GM21786 (cell line): Measurements from ENCODE around the gene LDB2.

Experiments used
- ATAC-seq: cut with Tn5 transposase; IDR thresholded peaks from one replicate; pipeline ENCODE4 v1.9.1; 2021; ENCODE audit not compliant: unreplicated experiment

LDB2 gene

DNA sequence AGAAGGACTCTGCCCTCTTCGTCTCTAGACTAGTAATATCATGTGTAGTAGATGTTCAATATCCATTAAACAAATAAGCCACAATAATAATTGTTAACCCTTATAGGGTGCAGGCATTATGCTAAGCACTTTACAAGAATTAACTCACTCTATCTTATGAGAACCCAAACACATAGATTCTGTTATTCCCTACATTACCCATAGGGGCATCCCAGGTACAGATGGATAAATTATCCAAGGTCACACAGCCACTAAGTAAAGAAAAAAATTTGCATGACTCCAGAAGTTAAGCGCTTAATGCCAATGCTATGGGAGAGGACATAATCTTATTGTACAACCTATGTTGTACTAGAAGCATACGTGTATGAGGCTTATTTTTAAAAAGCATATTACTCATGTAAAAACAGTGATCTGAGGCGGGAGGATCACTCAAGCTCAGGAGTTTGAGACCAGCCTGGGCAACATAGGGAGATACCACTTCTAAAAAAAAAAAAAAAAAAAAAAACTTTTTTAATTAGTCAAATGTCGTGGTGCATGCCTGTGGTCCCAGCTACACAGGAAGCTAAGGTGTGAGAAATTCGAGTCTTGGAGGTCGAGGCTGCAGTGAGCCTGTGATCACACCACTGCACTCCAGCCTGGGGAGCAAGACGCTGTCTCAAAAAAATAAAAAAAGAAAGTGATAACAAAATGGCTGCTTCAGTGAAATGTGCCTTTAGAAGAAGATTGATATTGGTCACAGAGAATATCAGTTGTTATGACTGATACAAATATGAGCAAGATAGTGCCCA is 13.6 kb downstream of the LDB2 start:
- no peak for ATAC-seq

- no peak for ATAC-seq
Measured at GRCh38 chr4:16883806-16884205, 14.6 kb downstream of the LDB2 start.

DNA sequence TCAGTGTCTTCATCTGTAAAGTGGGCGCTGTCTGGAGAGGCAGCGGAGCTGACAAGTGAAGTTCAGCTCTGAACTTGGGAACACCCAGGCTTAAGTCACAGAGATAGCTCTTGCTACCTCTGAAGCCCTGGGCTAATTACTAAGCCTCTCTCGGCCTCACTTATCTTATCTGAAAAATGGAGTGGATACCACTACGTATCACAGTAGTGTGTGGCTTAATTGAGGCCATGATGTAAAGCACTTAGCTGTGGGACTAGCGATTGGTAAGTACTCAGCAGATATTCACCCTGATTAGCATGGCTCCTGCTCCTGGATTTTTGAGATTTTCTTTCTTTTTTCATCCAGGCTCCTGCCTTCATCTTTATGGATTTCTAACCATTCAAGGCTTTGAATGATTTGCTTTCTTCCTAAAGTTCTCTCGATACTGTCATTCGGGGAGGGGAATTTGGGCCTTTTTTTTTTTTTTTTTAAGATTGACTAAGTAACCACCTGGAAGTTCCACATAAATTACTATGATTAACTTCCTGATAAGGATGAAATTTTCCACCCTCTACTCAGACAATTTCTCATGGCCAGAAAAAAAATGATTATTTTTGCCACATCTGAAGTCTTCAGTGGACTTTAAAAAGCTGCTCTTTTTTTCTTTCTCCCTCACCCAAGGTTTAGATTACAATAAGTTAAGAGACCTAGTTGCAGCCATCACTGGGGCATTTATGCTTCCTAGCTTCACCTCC is 17.1 kb downstream of the LDB2 start:
- no peak for ATAC-seq

DNA sequence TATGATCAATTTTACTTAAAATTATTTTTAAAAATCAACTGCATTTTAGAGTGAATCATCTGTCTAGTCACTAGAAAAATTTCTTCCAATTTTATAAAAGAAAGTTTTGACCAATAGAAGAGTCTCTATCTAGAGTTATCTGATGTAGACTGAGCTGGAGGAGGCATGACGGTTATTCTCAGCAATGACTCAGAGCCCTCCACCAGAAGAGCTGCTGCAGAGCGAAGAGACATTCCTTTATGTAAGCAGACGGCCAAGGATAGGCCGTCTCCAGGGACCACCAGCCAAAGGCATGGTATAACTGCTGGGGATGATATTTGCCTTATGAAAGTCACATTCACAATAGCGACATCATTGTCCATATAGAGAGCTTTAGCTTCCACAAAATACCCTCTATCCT is 23.0 kb downstream of the LDB2 start:
- no peak for ATAC-seq

GRCh38 chr4:16869594-16870245 is 28.7 kb downstream of the LDB2 start:
- ATAC-seq, result no peak

DNA sequence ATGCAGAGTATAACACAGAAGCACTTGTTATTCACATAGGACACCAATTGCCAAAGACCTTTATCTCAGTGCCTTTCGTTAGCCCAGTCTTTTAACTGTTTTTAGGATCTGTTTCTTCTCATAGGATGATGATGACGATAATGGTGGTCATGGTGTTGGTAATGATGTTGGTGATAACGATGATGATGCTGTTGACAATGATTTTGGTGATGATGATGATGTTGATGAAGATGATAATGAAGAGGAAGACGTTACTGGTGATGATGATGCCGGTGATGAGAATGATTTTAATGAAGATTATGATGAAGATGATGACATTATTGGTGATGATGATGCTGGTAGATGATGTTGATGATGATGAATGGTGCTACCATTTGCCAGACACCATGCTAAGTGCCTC is 29.8 kb downstream of the LDB2 start:
- ATAC-seq, result no peak

DNA sequence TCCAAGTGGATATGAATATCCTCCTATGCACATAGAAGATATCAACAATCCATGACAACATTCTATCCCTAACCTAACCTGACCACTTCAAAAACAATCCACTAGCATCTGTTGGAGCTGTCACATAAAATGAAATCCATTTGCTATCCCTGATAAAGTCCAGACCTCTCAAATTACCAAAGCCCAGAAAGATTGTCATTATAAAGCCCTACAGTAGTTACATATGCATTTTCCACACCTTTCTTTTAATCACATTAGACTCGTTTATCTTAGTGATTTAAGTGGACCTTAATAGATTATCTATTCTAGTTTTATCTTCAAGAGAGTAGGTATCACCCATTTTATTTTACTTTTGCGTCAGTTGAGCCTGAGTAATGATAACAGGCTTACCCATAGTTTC is 30.6 kb downstream of the LDB2 start:
- ATAC-seq, result no peak

GRCh38 chr4:16866974-16867373 is 31.5 kb downstream of the LDB2 start:
- no peak for ATAC-seq

DNA sequence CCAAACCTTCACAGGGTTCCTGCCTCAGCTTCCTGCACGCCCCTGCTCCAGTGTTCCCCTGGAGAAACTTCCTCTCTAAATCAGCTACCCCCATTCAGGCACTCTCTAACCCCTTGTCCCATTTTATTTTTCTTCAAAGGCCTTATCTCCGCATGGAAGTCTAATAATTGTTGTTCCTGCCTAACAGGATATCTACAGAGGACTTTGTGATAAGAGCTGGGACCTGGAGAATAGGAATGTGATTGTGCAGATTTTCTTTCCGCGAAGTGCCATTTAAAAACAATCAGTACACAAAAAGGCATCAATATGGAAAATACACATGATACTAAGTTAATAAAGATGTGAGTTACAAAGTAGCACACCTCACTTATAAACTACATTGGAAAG is 32.6 kb downstream of the LDB2 start:
- no peak for ATAC-seq

DNA sequence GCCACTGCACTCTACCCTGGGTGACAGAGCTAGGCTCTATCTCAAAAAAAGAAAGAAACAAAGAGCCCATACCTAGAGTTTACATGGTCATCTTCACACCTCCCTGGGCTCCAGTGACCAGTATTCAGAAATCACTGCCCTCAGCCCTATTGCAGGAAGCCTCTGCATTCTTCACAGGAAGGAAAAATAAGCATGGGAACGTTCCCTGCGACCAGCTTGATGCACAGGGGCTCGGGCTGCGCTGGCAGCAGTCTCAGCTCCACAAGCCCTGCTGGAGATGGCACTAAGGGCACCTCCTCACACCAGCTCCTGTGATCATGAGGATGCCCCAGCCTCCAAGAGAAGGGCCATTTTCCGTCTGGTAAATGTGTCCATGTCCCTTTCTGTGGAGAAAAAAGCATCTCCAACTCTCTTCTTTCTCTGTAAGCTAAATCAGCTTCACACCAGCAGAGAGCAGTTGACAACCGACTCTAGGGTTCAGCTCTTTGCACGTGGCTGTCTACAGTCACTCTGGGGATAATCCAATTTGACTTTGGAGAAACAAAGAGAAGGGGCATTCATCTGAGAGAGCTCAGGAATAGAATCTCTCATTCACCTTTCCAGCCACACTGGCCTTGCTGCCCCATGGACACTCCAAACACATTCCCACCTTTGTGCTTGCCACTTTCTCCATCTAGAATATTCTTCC is 33.1 kb downstream of the LDB2 start:
- ATAC-seq, result no peak

DNA sequence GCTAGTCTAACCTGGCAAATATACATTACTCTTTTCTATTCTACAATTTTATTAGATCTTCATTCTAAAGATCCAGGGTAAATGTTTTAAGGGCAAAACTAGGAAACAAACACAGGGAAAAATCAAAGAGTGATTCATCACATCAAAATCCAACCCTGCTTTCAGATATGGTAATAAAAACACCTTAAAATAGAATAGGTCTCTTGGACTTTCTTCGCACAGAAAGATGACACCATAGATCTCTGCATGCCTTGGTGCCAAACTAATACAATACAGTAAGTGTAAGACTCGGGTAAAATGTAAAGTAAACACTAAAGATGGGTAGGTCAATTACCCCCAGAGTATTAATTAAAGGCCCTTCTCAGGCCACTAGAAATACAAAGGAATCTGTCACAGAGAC is 34.2 kb downstream of the LDB2 start:
- ATAC-seq, result no peak

DNA sequence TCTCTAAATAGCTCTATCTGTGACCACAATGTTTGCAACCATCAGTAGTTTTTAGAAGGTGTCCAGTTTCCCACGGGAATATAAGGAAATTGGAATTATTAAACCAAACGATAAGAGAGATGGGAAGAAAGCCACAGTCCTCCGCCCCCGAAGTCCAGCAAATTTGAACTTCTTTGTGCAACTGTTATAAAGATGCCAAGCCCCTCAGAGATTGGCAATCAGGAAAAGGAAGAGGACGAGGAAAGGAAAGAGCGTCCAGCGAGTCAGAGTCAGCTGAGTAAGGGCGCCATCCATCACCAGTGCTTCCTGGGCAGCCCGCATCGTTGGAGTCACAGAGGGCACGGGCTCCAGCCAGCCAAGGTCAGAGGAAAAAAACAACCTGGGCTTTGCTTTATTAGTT is 35.7 kb downstream of the LDB2 start:
- ATAC-seq, result no peak

GRCh38 chr4:16860516-16860915 is 37.9 kb downstream of the LDB2 start:
- no peak for ATAC-seq

GRCh38 chr4:16859031-16859430 is 39.4 kb downstream of the LDB2 start:
- no peak for ATAC-seq

DNA sequence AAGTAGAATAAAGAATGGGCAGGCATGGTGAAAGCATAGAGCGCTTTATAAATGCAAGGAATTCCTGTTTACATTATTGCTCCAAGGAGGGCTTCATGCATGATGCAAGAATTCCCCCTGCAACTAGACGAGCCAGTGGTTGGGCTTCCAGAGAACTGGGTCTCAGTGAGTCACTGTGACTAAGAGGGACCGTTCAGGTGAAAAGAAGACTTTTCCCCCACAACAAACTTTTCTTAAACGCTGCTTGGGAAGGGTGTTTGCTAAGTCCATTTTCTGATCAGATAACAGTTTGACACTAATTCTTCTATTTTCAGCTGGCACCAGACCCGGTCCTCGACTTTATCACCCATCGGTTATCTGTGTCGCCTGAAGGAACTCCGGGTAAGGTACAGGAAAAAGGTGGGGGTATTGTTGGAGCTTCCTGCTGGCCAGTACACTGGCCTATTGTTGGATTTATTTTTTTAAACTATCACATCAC is 40.1 kb downstream of the LDB2 start:
- ATAC-seq, result no peak

DNA sequence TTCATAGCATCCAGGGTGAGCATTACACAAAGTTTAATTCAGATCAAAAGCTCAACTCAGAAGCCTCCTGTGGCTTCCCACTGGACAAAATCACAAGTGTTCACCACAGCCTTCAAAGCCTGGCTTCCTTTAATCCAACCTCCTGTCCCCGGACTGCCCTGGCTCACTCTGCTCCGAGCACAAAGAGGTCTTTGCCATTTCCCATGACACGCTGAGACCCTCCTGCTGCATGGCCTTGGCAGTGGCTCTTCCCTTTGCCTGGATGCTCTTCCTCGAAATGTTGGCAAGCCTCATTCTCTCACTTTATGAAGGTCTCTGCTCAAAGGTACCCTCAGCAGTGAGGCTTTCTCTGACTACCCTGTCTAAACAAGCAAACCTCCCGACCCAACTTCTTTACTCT is 41.0 kb downstream of the LDB2 start:
- ATAC-seq, result no peak

DNA sequence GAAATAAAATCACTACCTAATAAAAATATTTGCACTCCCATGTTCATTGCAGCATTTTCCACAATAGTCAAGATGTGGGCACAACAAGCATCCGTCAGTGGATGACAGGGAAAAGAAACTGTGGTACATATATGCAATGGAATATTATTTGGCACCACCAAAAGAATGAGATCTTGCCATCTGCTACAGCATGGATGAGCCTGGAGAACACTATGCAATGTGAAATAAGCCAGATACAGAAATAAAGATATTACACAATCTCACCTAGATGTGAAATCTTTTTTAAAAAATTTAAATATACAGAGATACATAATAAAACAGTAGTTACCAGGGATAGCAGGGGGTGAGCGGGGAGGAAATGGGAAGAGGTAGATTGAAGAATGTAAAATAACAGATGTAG is 44.8 kb downstream of the LDB2 start:
- ATAC-seq, result no peak

GRCh38 chr4:16852644-16853043 is 45.8 kb downstream of the LDB2 start:
- ATAC-seq, result no peak

DNA sequence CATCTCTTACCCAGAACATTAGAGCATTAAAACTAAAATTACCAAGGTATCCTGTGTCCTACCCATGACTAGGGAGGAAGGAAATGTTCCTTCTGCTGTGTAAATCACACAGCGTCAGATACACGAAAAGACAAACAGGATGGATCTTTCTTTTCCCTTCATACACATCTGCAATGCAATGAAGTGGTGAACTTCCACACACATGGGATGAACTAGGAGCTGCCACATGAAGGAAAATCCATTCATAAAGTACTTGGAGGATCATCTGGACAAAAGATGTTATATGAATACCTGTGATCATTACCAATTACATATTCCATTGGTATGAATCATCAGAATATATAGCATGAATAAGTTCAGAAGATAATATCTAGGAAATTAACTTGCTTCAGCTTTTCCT is 46.2 kb downstream of the LDB2 start:
- ATAC-seq, result no peak

- no peak for ATAC-seq
Measured at GRCh38 chr4:16846540-16847117, 51.8 kb downstream of the LDB2 start.
